ENCODE measurements around the gene TXNDC15. TPM values are rescaled to one million over a fixed set of nuclear protein-coding genes. Genes with fewer than 3 reads are reported as not detected.
A peak's percentile ranks its signal among the peaks of the same experiment; 100 is the strongest.

Gene TXNDC15
- total RNA-seq, 1 donor from 2014 or later = 75.2 TPM

DNA sequence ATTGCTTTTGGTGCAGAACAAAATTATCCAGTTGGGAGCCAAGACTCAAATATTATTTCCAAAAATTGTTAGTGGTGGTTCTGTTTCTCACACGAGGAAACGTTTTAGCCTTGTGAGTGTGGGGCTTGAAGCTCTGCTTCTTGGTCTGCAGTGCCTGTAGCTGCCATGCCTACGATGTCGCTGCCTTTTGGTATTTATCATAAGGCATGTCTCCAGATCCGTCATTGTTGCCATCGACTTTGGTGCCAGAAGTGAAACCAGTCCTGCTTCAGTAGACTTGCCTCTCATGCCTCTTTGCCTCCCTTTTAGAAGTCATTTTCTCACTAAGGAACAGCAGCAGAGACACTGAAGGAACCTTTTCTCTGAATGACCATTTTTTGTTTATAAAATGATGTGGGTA lies 63.9 kb downstream of the TXNDC15 start:
- no peaks in the 10 kb centered on the region for H3K9me3 ChIP-seq (ENCODE audit: control insufficient read depth in 3 of 3, low read length in 3 of 3)
- peaks cover 0 to 5% (median 0%) of the 10 kb centered on the region in 3 donors for H3K4me1 ChIP-seq (ENCODE audit: control insufficient read depth in 3 of 3, insufficient read depth in 3 of 3, low read length in 3 of 3)
- no peak overlapping the region for H3K9ac ChIP-seq (ENCODE audit: low read depth in 1 of 3, low read length in 3 of 3)
- peaks cover 0 to 10% (median 3%) of the 10 kb centered on the region in 3 donors for H3K36me3 ChIP-seq (ENCODE audit: control insufficient read depth in 3 of 3, insufficient read depth in 3 of 3, low read length in 3 of 3)
- H3K27ac ChIP-seq (ENCODE audit: low read depth, low read length) = no peak overlapping the region
- no peak overlapping the region for H3K4me3 ChIP-seq (ENCODE audit: low read length in 3 of 3)
- H3K27me3 ChIP-seq (ENCODE audit: control insufficient read depth in 3 of 3, insufficient read depth in 3 of 3, low read length in 3 of 3) = no peaks in the 10 kb centered on the region

DNA sequence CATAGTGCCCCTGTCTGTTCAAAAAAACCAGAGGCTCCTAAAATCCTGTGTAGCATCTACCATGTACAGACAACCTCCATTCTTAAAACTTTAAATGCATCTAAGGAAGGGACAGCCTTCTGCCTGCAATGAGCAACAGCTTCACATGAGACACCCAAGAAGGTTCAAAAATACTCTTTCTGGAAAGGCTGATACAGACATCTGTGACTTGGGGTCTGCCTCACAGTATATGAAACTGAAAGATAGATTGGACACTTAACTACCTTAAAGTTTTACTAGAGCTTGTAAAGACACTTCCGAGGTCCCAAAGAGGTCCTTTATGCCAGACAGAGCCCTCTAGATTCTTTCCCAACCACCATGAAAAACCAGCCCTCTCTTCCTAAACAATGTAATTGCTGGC lies 65.3 kb downstream of the TXNDC15 start:
- H3K4me1 ChIP-seq (ENCODE audit: control insufficient read depth in 3 of 3, insufficient read depth in 3 of 3, low read length in 3 of 3) = peaks cover 0 to 5% (median 0%) of the 10 kb centered on the region in 3 donors
- H3K36me3 ChIP-seq (ENCODE audit: control insufficient read depth in 3 of 3, insufficient read depth in 3 of 3, low read length in 3 of 3) = peaks cover 0 to 8% (median 3%) of the 10 kb centered on the region in 3 donors
- no peak overlapping the region for H3K4me3 ChIP-seq (ENCODE audit: low read length in 3 of 3)
- H3K9ac ChIP-seq (ENCODE audit: low read depth in 1 of 3, low read length in 3 of 3) = no peak overlapping the region
- no peaks in the 10 kb centered on the region for H3K27me3 ChIP-seq (ENCODE audit: control insufficient read depth in 3 of 3, insufficient read depth in 3 of 3, low read length in 3 of 3)
- H3K27ac ChIP-seq (ENCODE audit: low read depth, low read length) = no peak overlapping the region
- no peaks in the 10 kb centered on the region for H3K9me3 ChIP-seq (ENCODE audit: control insufficient read depth in 3 of 3, low read length in 3 of 3)

DNA sequence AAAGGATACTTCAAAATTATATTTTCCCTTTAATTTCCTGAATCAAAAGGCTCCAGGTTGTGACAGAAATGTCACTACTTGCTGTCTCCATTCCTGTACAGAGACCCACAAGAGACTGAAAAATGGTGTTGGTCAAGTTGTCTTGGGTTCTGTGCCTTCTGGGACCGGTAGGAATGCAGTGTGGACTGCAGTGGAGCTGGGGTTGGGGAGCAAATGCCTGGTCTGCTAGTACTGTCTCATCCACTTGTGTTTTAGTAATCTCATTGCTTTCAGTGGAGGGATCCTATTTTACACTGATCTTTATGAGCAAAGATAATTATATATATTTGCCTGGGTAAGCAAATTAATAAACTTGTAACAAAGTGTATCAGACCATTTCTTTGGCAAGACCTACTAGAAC lies 69.4 kb downstream of the TXNDC15 start:
- H3K27me3 ChIP-seq (ENCODE audit: control insufficient read depth in 3 of 3, insufficient read depth in 3 of 3, low read length in 3 of 3) = no peaks in the 10 kb centered on the region
- no peak overlapping the region for H3K4me3 ChIP-seq (ENCODE audit: low read length in 3 of 3)
- no peak overlapping the region for H3K27ac ChIP-seq (ENCODE audit: low read depth, low read length)
- peaks cover 0 to 5% (median 0%) of the 10 kb centered on the region in 3 donors for H3K36me3 ChIP-seq (ENCODE audit: control insufficient read depth in 3 of 3, insufficient read depth in 3 of 3, low read length in 3 of 3)
- H3K9me3 ChIP-seq (ENCODE audit: control insufficient read depth in 3 of 3, low read length in 3 of 3) = no peaks in the 10 kb centered on the region
- no peak overlapping the region for H3K9ac ChIP-seq (ENCODE audit: low read depth in 1 of 3, low read length in 3 of 3)
- H3K4me1 ChIP-seq (ENCODE audit: control insufficient read depth in 3 of 3, insufficient read depth in 3 of 3, low read length in 3 of 3) = peaks cover 0 to 2% (median under 1%) of the 10 kb centered on the region in 3 donors

GRCh38 chr5:134944630-134945029 lies 70.5 kb downstream of the TXNDC15 start:
- Histone ChIP-seq H3K27me3 (ENCODE audit: control insufficient read depth in 3 of 3, insufficient read depth in 3 of 3, low read length in 3 of 3) (no peaks in the 10 kb centered on the region), H3K4me1 (ENCODE audit: control insufficient read depth in 3 of 3, insufficient read depth in 3 of 3, low read length in 3 of 3) (peaks cover 9 to 13% (median 11%) of the 10 kb centered on the region in 3 donors), H3K9me3 (ENCODE audit: control insufficient read depth in 3 of 3, low read length in 3 of 3) (no peaks in the 10 kb centered on the region), H3K36me3 (ENCODE audit: control insufficient read depth in 3 of 3, insufficient read depth in 3 of 3, low read length in 3 of 3) (peaks cover 0 to 5% (median 0%) of the 10 kb centered on the region in 3 donors), H3K4me3 (ENCODE audit: low read length in 3 of 3) (no peak overlapping the region), H3K9ac (ENCODE audit: low read depth in 1 of 3, low read length in 3 of 3) (no peak overlapping the region), H3K27ac (ENCODE audit: low read depth, low read length) (no peak overlapping the region)

GRCh38 chr5:134945041-134945440 lies 70.9 kb downstream of the TXNDC15 start:
- Histone ChIP-seq H3K9ac (ENCODE audit: low read depth in 1 of 3, low read length in 3 of 3) (no peak overlapping the region), H3K9me3 (ENCODE audit: control insufficient read depth in 3 of 3, low read length in 3 of 3) (no peaks in the 10 kb centered on the region), H3K36me3 (ENCODE audit: control insufficient read depth in 3 of 3, insufficient read depth in 3 of 3, low read length in 3 of 3) (peaks cover 0 to 5% (median 0%) of the 10 kb centered on the region in 3 donors), H3K27ac (ENCODE audit: low read depth, low read length) (no peak overlapping the region), H3K4me3 (ENCODE audit: low read length in 3 of 3) (no peak overlapping the region), H3K27me3 (ENCODE audit: control insufficient read depth in 3 of 3, insufficient read depth in 3 of 3, low read length in 3 of 3) (no peaks in the 10 kb centered on the region), H3K4me1 (ENCODE audit: control insufficient read depth in 3 of 3, insufficient read depth in 3 of 3, low read length in 3 of 3) (peaks cover 12 to 13% (median 12%) of the 10 kb centered on the region in 3 donors)

DNA sequence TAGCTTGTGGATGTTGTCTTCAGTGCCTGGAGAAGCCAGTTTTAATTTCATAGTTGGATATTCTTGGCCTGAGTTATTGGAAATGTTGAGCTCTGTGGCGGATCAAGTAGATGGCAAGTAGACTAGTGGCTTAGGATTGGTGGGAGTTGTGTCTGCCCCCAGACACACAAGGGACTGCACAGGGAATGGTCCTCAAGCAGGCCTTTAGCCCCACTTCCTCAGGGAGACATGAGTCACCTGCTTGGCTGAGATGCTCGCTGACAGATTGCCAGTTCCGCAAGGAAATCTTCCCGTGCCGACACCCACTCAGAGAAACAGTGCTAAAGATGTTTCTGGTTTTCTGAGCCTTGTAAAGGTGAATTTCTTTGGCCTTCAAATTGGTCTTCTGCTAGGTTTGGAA lies 74.7 kb downstream of the TXNDC15 start:
- Histone ChIP-seq H3K27ac (ENCODE audit: low read depth, low read length) (peak overlapping the region; percentile 43), H3K4me3 (ENCODE audit: low read length in 3 of 3) (peak overlapping the region in 1 of 3 donors; percentile 14), H3K4me1 (ENCODE audit: control insufficient read depth in 3 of 3, insufficient read depth in 3 of 3, low read length in 3 of 3) (peaks cover 12 to 13% (median 12%) of the 10 kb centered on the region in 3 donors), H3K27me3 (ENCODE audit: control insufficient read depth in 3 of 3, insufficient read depth in 3 of 3, low read length in 3 of 3) (no peaks in the 10 kb centered on the region), H3K9me3 (ENCODE audit: control insufficient read depth in 3 of 3, low read length in 3 of 3) (no peaks in the 10 kb centered on the region), H3K9ac (ENCODE audit: low read depth in 1 of 3, low read length in 3 of 3) (peak overlapping the region in 1 of 3 donors; percentile 54), H3K36me3 (ENCODE audit: control insufficient read depth in 3 of 3, insufficient read depth in 3 of 3, low read length in 3 of 3) (peaks cover 0 to 2% (median 0%) of the 10 kb centered on the region in 3 donors)

GRCh38 chr5:134949316-134949715 lies 75.1 kb downstream of the TXNDC15 start:
- Histone ChIP-seq H3K9ac (ENCODE audit: low read depth in 1 of 3, low read length in 3 of 3) (peak overlapping the region in 2 of 3 donors; percentile 7 to 54), H3K27ac (ENCODE audit: low read depth, low read length) (peak overlapping the region; percentile 43), H3K27me3 (ENCODE audit: control insufficient read depth in 3 of 3, insufficient read depth in 3 of 3, low read length in 3 of 3) (no peaks in the 10 kb centered on the region), H3K4me1 (ENCODE audit: control insufficient read depth in 3 of 3, insufficient read depth in 3 of 3, low read length in 3 of 3) (peaks cover 12 to 13% (median 12%) of the 10 kb centered on the region in 3 donors), H3K36me3 (ENCODE audit: control insufficient read depth in 3 of 3, insufficient read depth in 3 of 3, low read length in 3 of 3) (peaks cover 0 to 2% (median 0%) of the 10 kb centered on the region in 3 donors), H3K4me3 (ENCODE audit: low read length in 3 of 3) (no peak overlapping the region), H3K9me3 (ENCODE audit: control insufficient read depth in 3 of 3, low read length in 3 of 3) (no peaks in the 10 kb centered on the region)

Small RNA genes within 50 kb of the gene (small RNA-seq; reads per million reads assigned to genes)
- gene MIR4461 (not detected), gene MTND3P25 (not detected), gene MTND4LP30 (not detected)

Other genes with a start within 250 kb of the TXNDC15 start
- gene SAR1B, start 241.5 kb upstream of the TXNDC15 start, total RNA-seq = 23.5 TPM
- gene SEC24A, start 225.6 kb upstream of the TXNDC15 start, total RNA-seq = 20.9 TPM
- 28.7 TPM for gene CAMLG, start 135.8 kb upstream of the TXNDC15 start, total RNA-seq
- 25.6 TPM for gene DDX46, start 115.6 kb upstream of the TXNDC15 start, total RNA-seq
- gene C5orf24, start 28.4 kb upstream of the TXNDC15 start, total RNA-seq = 31.3 TPM
- 7.3 TPM for gene PCBD2, start 30.8 kb downstream of the TXNDC15 start, total RNA-seq
- 0.52 TPM for gene CATSPER3, start 93.5 kb downstream of the TXNDC15 start, total RNA-seq
- 2.6 TPM for gene PITX1, start 159.9 kb downstream of the TXNDC15 start, total RNA-seq